Endodermal cell (in vitro differentiated cells): Measurements from ENCODE around the gene LYZL1. TPM values are rescaled to one million over a fixed set of nuclear protein-coding genes. Genes with fewer than 3 reads are reported as not detected.

ENCODE experiments used
- DNase-seq: peaks from one replicate; pipeline ENCODE4 v3.0.0-alpha.2; 2017
- H3K27ac ChIP-seq: 2 replicates; pipeline ENCODE4 v1.5.1; 2013; ENCODE audit warnings: mild to moderate bottlenecking, low read depth, low read length, moderate library complexity
- H3K27me3 ChIP-seq: 2 replicates; pipeline ENCODE4 v1.6.1; 2013; ENCODE audit warnings: mild to moderate bottlenecking, low read length, moderate library complexity; ENCODE audit not compliant: insufficient read depth, control insufficient read depth, poor library complexity, severe bottlenecking
- H3K36me3 ChIP-seq: 2 replicates; pipeline ENCODE4 v1.7.0; 2013; ENCODE audit warnings: mild to moderate bottlenecking, low read length, moderate library complexity; ENCODE audit not compliant: control insufficient read depth, insufficient read depth
- H3K4me1 ChIP-seq: one replicate; pipeline ENCODE4 v1.7.0; 2013; ENCODE audit warnings: low read length; ENCODE audit not compliant: control insufficient read depth, insufficient read depth
- H3K4me3 ChIP-seq: 2 replicates; pipeline ENCODE4 v1.5.1; 2013; ENCODE audit warnings: mild to moderate bottlenecking, low read length, moderate library complexity
- H3K9ac ChIP-seq: 2 replicates; pipeline ENCODE4 v1.6.1; 2013; ENCODE audit warnings: mild to moderate bottlenecking, low read length, moderate library complexity; ENCODE audit not compliant: poor library complexity, severe bottlenecking; ENCODE audit errors: extremely low read depth
- H3K9me3 ChIP-seq: 2 replicates; pipeline ENCODE4 v1.6.1; 2013; ENCODE audit warnings: mild to moderate bottlenecking, low read length, moderate library complexity; ENCODE audit not compliant: control insufficient read depth
- H3K27ac Mint-ChIP-seq: 2 replicates; pipeline ENCODE4 v1.8.0; 2020; ENCODE audit warnings: mixed read lengths
- H3K27me3 Mint-ChIP-seq: 2 replicates; pipeline ENCODE4 v1.8.0; 2021; ENCODE audit warnings: mild to moderate bottlenecking, mixed read lengths; ENCODE audit not compliant: insufficient read depth
- H3K36me3 Mint-ChIP-seq: 2 replicates; pipeline ENCODE4 v1.8.0; 2020; ENCODE audit warnings: low read depth, mixed read lengths
- H3K4me1 Mint-ChIP-seq: 2 replicates; pipeline ENCODE4 v1.8.0; 2020; ENCODE audit warnings: mixed read lengths
- H3K4me3 Mint-ChIP-seq: 2 replicates; pipeline ENCODE4 v1.8.0; 2020; ENCODE audit warnings: mild to moderate bottlenecking, moderate library complexity, mixed read lengths
- H3K9me3 Mint-ChIP-seq: 2 replicates; pipeline ENCODE4 v1.8.0; 2020; ENCODE audit warnings: mild to moderate bottlenecking, mixed read lengths
- CTCF ChIP-seq: fragments of 200-600 bp; sonication (generic); conservative IDR thresholded peaks from 2 replicates; pipeline ENCODE4 v1.5.0; 2021; ENCODE audit warnings: antibody characterized with exemption, mild to moderate bottlenecking
- WGBS, 2 experiments: methylation state at CpG; one replicate each; pipeline versions ENCODE4 v1.1.5 to v1.1.7; 2013; ENCODE audit warnings: missing lambda C conversion rate in 2 of 2, mixed read lengths in 1 of 2; ENCODE audit not compliant: insufficient coverage in 1 of 2, insufficient read length in 1 of 2; 5-methylcytosine and 5-hydroxymethylcytosine counted together
- total RNA-seq, 2 donors: library from RNA; stranded (reverse); fragmentation: NEBNext Ultra II Directional in 1 of 2; extraction: Animal tissue kit (Norgen Biotek cat#: 25700) in 1 of 2; gene quantifications; 2 replicates in 1 of 2; 3 replicates in 1 of 2; pipeline ENCODE4 v1.2.1, GENCODE V29; 2021

The LYZL1 gene
- total RNA-seq, 2 donors from 2014 or later: not detected

DNA sequence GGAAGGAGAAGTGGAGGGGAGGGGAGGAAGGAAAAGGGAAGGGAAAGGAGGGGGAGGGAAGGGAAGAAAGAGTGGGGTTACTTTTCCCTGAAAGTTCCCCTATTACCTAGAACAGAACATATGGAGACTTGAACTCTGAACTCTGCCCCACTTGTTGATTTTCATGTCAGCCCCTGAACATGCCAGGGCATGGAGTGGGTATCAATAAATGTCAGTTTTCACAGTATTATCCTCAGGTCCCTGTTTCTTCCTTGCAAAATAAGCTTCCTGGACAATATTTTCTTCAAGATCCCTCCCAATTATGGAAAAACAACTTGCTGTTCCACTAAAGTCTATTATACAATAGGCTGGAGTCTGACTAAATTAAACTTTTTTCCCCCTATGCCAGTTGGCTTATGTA lies 46.9 kb upstream of the LYZL1 start:
- Histone ChIP-seq H3K27me3 (no peaks in the 10 kb centered on the region), H3K36me3 (no peaks in the 10 kb centered on the region), H3K9ac (no peak overlapping the region), H3K9me3 (no peaks in the 10 kb centered on the region), H3K27ac (no peak overlapping the region), H3K4me3 (no peak overlapping the region), H3K4me1 (peaks cover 2% of the 10 kb centered on the region)
- no peak overlapping the region for H3K4me3 Mint-ChIP-seq
- peaks cover 4% of the 10 kb centered on the region for H3K4me1 Mint-ChIP-seq
- no peaks in the 10 kb centered on the region for H3K9me3 Mint-ChIP-seq
- no peaks in the 10 kb centered on the region for H3K27me3 Mint-ChIP-seq
- H3K36me3 Mint-ChIP-seq: no peaks in the 10 kb centered on the region
- DNase-seq: no peak
- TF ChIP-seq CTCF: no peak
- H3K27ac Mint-ChIP-seq: no peak overlapping the region

- TF ChIP-seq CTCF: no peak
Measured at GRCh38 chr10:29243066-29243465, 45.8 kb upstream of the LYZL1 start.

DNA sequence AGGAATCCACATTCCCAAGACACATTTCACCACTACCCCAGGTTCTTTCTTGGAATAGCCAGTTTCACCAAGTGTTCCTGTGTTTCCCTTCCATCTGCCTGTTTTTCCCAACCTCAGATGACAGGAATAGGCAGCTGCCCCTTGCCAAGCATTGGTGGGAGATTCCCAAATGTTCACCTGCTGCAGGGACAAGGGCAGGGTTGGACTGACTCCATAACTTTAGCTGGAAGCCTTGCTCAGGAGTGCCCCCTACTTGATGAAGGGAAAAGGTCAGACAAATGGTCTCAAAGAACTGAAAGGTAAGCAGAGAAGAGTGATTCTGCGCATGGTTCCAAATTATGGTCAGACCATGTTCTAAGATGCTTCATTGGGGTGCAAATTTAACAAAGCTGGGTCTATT lies 45.1 kb upstream of the LYZL1 start:
- no peaks in the 10 kb centered on the region for H3K4me1 ChIP-seq
- peak; percentile 78 for TF ChIP-seq CTCF
- H3K9me3 ChIP-seq: no peaks in the 10 kb centered on the region
- Mint-ChIP-seq H3K4me3 (no peak overlapping the region), H3K27me3 (no peaks in the 10 kb centered on the region), H3K36me3 (no peaks in the 10 kb centered on the region), H3K4me1 (peaks cover 4% of the 10 kb centered on the region), H3K27ac (no peak overlapping the region), H3K9me3 (no peaks in the 10 kb centered on the region)
- no peak overlapping the region for H3K9ac ChIP-seq
- DNase-seq: peak; percentile 73
- H3K36me3 ChIP-seq: no peaks in the 10 kb centered on the region
- no peak overlapping the region for H3K4me3 ChIP-seq
- WGBS, 2 experiments: 93 to 100% methylated on average over 1 of the region's 1 CpG
- no peaks in the 10 kb centered on the region for H3K27me3 ChIP-seq
- no peak overlapping the region for H3K27ac ChIP-seq

More at GRCh38 chr10:29243066-29243465, 45.8 kb upstream of the LYZL1 start:
- Mint-ChIP-seq H3K4me3 (no peak overlapping the region), H3K9me3 (no peaks in the 10 kb centered on the region), H3K27ac (no peak overlapping the region), H3K27me3 (no peaks in the 10 kb centered on the region), H3K36me3 (no peaks in the 10 kb centered on the region), H3K4me1 (peaks cover 4% of the 10 kb centered on the region)
- 96 to 98% methylated on average over 4 to 5 of the region's 5 CpGs for WGBS, 2 experiments
- Histone ChIP-seq H3K4me3 (no peak overlapping the region), H3K27ac (no peak overlapping the region), H3K9me3 (no peaks in the 10 kb centered on the region), H3K36me3 (no peaks in the 10 kb centered on the region), H3K4me1 (no peaks in the 10 kb centered on the region), H3K9ac (no peak overlapping the region), H3K27me3 (no peaks in the 10 kb centered on the region)
- no peak for DNase-seq
